GM19324 (cell line): ENCODE results near the gene SLC26A3.
"Not testable (repeated sequence)": the region's sequence is repeated elsewhere in the genome, so short reads cannot be mapped to it uniquely, and the experiment has no call there.

ENCODE experiments used
- ATAC-seq: cut with Tn5 transposase; IDR thresholded peaks from one replicate; pipeline ENCODE4 v1.9.1; 2021; ENCODE audit warnings: mild to moderate bottlenecking, moderate library complexity; ENCODE audit not compliant: unreplicated experiment, low FRiP score

The SLC26A3 gene

GRCh38 chr7:107803009-107803610 lies at the start of gene SLC26A3:
TSS of gene SLC26A3 (minus strand) at chr7:107803223. CDS start at chr7:107794509, 8,714 bp downstream.
- no peak for ATAC-seq

GRCh38 chr7:107850643-107851042 lies 47.6 kb upstream of the SLC26A3 start:
- no peak for ATAC-seq

- ATAC-seq, result no peak
These were observed 47.2 kb upstream of the SLC26A3 start for GRCh38 chr7:107850216-107850615.

- ATAC-seq, result not testable (repeated sequence)
These were observed 45.2 kb upstream of the SLC26A3 start for GRCh38 chr7:107848211-107848610.

- not testable (repeated sequence) for ATAC-seq
These were observed 44.8 kb upstream of the SLC26A3 start for GRCh38 chr7:107847836-107848175.

GRCh38 chr7:107847168-107847835 lies 44.3 kb upstream of the SLC26A3 start:
- no peak for ATAC-seq

GRCh38 chr7:107846324-107846723 lies 43.3 kb upstream of the SLC26A3 start:
- ATAC-seq, result no peak

GRCh38 chr7:107843184-107843583 lies 40.2 kb upstream of the SLC26A3 start:
- no peak for ATAC-seq

GRCh38 chr7:107842213-107842612 lies 39.2 kb upstream of the SLC26A3 start:
- ATAC-seq, result no peak

- no peak for ATAC-seq
These were observed 36.0 kb upstream of the SLC26A3 start for GRCh38 chr7:107838816-107839565.

GRCh38 chr7:107838024-107838601 lies 35.1 kb upstream of the SLC26A3 start:
- no peak for ATAC-seq

- no peak for ATAC-seq
These were observed 34.1 kb upstream of the SLC26A3 start for GRCh38 chr7:107837145-107837512.

- ATAC-seq, result no peak
These were observed 33.5 kb upstream of the SLC26A3 start for GRCh38 chr7:107836237-107837144.

GRCh38 chr7:107834401-107834800 lies 31.4 kb upstream of the SLC26A3 start:
- no peak for ATAC-seq

- no peak for ATAC-seq
These were observed 30.7 kb upstream of the SLC26A3 start for GRCh38 chr7:107833684-107834106.

GRCh38 chr7:107830420-107830819 lies 27.4 kb upstream of the SLC26A3 start:
- no peak for ATAC-seq

- ATAC-seq, result no peak
These were observed 25.5 kb upstream of the SLC26A3 start for GRCh38 chr7:107828540-107828939.

- ATAC-seq, result no peak
These were observed 24.5 kb upstream of the SLC26A3 start for GRCh38 chr7:107827501-107827900.

- no peak for ATAC-seq
These were observed 23.4 kb upstream of the SLC26A3 start for GRCh38 chr7:107826451-107826850.

GRCh38 chr7:107824858-107825257 lies 21.8 kb upstream of the SLC26A3 start:
- ATAC-seq, result no peak
